NCI-H1105 (cell line): ENCODE results near the gene SLC6A16.
"Not testable (repeated sequence)": the region's sequence is repeated elsewhere in the genome, so short reads cannot be mapped to it uniquely, and the experiment has no call there.

Experiments
- DNase-seq: peaks from one replicate; lab custom pipeline; 2025; lab: John Stamatoyannopoulos, UW

SLC6A16 gene

GRCh38 chr19:49271080-49271753 is 53.8 kb downstream of the SLC6A16 start:
- DNase-seq = no peak

- not testable (repeated sequence) for DNase-seq
Observed at GRCh38 chr19:49266409-49266808, 58.6 kb downstream of the SLC6A16 start.

DNA sequence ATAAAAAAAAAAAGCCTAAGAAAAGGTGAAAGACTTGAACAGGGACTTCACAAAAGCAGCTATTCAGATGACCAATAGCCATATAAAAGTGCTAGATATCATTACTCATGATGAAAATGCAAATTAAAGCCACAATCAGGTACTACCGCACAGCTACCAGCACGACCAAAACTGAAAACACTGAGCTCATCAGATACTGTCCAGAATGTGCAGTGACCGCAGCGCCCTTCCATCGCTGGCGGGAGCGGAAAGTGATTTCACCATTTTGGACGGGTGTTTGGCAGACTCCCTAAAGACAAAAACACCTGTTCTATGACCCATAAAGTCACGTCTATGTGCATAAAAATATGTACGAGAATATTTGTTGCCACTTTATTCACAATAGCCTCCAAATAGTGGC is 60.7 kb downstream of the SLC6A16 start:
- no peak for DNase-seq

DNA sequence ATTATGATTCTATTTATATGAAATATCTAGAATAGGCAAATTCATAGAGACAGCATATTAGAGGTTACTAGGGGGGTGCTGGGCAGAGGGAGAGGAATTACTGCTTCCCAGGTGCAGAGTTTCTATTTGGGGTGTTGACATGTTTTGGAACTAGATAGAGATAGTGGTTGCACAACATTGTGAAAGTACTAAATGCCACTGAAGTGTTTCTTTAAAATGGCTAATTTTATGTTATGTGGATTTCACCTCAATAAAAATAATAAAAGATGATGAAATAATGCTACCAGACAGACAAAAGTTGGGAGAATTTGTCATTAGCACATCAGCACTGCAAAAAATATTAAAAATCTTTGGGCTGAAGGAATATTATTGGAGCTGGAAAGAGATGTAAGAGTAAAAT is 63.4 kb downstream of the SLC6A16 start:
- DNase-seq = no peak

DNA sequence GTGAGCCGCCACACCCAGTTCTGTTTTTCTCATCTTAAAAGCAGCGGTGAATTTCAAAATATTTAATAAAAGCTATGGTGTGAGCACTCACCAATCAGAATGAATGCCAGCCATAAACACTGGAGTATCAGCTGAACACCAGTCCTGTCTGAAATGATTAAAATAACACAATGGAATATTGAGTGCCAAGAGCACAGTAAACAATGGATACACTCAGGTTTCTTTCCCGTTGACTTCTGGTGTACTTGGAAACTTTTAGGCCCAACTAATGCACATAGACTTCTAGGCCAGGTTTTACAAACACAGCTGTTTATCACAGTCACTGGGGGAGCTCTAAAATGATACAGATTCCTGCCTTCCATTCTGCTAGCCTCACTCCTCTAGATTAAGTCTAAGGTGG is 68.3 kb downstream of the SLC6A16 start:
- no peak for DNase-seq

DNA sequence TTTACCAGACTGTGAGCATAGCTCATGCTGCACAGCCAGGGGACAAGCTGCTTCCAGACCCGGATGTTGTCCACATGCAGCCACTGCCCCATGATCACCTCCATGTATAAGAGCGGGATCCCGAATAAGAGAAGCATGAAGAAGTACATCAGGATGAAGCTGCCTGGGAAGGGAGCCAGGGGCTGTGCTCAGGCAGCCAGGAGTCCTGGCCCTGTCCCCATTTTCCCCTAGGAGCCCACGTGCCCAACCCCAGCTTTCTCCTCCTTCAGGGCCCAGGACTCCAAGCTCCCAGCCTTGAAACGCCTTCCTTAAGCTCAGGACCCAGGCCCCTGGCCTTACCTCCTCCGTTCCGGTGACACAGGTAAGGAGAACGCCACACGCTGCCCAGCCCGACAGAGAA is 69.3 kb downstream of the SLC6A16 start:
- no peak for DNase-seq

GRCh38 chr19:49249933-49250332 is 75.1 kb downstream of the SLC6A16 start:
- no peak for DNase-seq

DNA sequence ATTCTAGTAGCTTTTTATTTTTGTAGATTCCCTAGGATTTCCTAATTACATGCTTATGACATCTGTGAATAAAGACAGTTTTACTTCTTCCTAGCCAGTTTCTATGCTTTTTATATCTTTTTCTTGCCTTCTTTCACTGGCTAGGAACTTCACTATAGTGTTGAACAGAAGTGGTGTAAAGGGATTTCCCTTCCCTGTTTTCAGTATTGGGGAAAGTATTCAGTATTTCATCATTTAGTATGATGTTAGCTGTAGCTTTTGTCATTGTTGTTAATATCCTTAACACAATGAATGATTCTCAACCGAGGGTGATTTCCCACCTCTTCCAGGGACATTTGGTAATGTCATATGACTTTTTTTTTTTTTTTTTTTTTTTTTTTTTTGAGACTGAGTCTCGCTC is 77.3 kb downstream of the SLC6A16 start:
- DNase-seq = no peak

GRCh38 chr19:49244256-49244655 is 80.7 kb downstream of the SLC6A16 start:
- DNase-seq = no peak

GRCh38 chr19:49243726-49244125 is 81.3 kb downstream of the SLC6A16 start:
- DNase-seq = no peak

DNA sequence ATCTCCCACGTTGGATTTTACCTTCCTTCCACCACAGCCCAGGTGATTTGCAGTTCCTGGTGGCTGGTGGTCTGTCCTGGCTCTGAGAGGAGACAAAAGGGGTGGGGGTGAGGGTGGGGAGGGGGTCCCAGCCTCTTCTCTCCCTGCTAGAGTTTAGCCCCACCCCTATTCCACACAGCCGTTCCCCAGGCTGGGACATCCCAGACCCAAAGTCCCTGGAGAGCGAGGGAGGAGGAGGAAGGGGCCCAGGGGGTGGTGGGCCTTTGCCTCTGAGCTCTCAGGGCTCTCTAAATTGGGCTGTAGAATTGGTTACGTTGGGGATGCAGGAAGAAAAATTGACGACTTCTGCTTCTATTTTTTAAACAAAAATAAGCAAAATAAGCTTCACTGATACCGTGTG is 81.9 kb downstream of the SLC6A16 start:
- DNase-seq = no peak

DNA sequence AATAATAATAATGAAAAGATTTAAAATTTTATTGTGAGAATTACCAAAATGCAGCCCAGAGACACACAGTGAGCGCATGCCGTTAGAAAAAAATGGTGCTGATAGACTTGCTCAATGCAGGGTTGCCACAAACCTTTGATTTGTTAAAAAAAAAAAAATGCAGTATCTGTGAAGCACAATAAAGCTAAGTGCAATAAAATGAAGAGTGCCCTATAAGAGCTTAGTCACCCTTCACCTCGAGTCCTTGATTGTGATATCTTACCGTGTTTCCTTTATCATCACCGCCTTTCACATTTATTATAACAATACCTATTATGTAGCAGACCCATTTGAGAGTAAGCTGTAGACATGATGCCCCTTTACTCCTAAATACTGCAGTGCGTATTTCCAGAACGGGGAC is 83.2 kb downstream of the SLC6A16 start:
- no peak for DNase-seq
